ENCODE results near the gene COL17A1. TPM values are rescaled to one million over a fixed set of nuclear protein-coding genes. Genes with fewer than 3 reads are reported as not detected.

The COL17A1 gene
- total and polyA plus RNA-seq, 2 of the 13 experiments (the other 11 are each of a cell fraction or from before 2014, with no cell fraction given), result 0.03 TPM; not detected in 1

DNA sequence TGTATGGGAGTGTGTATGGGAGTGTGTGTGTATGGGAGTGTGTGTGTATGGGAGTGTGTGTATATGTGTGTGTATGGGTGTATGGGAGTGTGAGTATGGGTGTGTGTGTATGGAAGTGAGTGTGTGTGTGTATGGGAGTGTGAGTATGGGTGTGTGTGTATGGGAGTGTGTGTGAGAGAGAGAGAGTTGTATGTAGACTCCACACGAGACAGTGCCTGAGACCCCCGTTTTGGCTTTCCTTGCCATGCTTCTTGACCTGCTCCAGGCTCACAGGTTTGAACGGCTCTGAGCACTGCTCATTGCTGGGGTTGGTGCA is 49.7 kb downstream of the COL17A1 start:
- H3K36me3 ChIP-seq (replicated peaks in 1 of 2; ENCODE audit: control insufficient read depth in 1 of 2, insufficient read depth in 2 of 2, low read length in 2 of 2), result no peaks in the 10 kb centered on the region; a peak in 1 of 5 replicates
- no peak for DNase-seq (ENCODE audit: low spot score)
- ATAC-seq, result peak; percentile 6; the same call in 2 of the 3 replicates
- CTCF ChIA-PET (ENCODE audit: low intra/inter-chr PET ratio, low total read pairs), result no interaction called here
- H3K4me3 ChIP-seq (replicated peaks in 1 of 3; ENCODE audit: insufficient read depth in 1 of 3, low read depth in 2 of 3, low read length in 3 of 3), result no peak overlapping the region
- TF ChIP-seq, protein P1, sequence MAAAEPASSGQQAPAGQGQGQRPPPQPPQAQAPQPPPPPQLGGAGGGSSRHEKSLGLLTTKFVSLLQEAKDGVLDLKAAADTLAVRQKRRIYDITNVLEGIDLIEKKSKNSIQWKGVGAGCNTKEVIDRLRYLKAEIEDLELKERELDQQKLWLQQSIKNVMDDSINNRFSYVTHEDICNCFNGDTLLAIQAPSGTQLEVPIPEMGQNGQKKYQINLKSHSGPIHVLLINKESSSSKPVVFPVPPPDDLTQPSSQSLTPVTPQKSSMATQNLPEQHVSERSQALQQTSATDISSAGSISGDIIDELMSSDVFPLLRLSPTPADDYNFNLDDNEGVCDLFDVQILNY (CRISPR knock-in tag; conservative IDR thresholded peaks at IDR 0.05), result no peak
- H3K27me3 ChIP-seq (ENCODE audit: control insufficient read depth in 1 of 2, insufficient read depth in 2 of 2, low read length in 2 of 2), result peaks cover 0 to 4% of the 10 kb centered on the region in 2 experiments; a peak in 2 of 5 replicates
- FAIRE-seq, result no peak
- no peaks in the 10 kb centered on the region; the same call in 1 of the 2 replicates for H3K4me1 ChIP-seq (ENCODE audit: insufficient read depth, low read length)
- in situ Hi-C loops (cut with HindIII; ENCODE audit: extremely low pct_ligation_motif_present, low pct_unique_long_range_greater_than_20kb), result no loop called here
- no TSS peak for BruUV-seq (replicated peaks)
- 46% methylated on average over 3 of the region's 3 CpGs for WGBS (ENCODE audit: low lambda C conversion rate)
- POLR2A ChIA-PET, result no interaction called here
- H4K20me1 ChIP-seq (ENCODE audit: insufficient read depth, low read length), result no peaks in the 10 kb centered on the region
- H3K27ac ChIP-seq (ENCODE audit: extremely low read length, insufficient read depth, low read length), result no peak overlapping the region
- no peak overlapping the region for H3K9ac ChIP-seq (ENCODE audit: insufficient read depth, low read depth, low read length)
- no peaks in the 10 kb centered on the region for H3K9me3 ChIP-seq (ENCODE audit: low read length)
- H2AFZ ChIP-seq (ENCODE audit: low read length), result no peak overlapping the region
- no peaks in the 10 kb centered on the region for H3K79me2 ChIP-seq (ENCODE audit: insufficient read depth, low read length)
- H3K4me2 ChIP-seq (ENCODE audit: low read depth, low read length), result no peak overlapping the region
- intact Hi-C loops (cut with micrococcal nuclease; ENCODE audit: unreplicated experiment), result no loop called here

DNA sequence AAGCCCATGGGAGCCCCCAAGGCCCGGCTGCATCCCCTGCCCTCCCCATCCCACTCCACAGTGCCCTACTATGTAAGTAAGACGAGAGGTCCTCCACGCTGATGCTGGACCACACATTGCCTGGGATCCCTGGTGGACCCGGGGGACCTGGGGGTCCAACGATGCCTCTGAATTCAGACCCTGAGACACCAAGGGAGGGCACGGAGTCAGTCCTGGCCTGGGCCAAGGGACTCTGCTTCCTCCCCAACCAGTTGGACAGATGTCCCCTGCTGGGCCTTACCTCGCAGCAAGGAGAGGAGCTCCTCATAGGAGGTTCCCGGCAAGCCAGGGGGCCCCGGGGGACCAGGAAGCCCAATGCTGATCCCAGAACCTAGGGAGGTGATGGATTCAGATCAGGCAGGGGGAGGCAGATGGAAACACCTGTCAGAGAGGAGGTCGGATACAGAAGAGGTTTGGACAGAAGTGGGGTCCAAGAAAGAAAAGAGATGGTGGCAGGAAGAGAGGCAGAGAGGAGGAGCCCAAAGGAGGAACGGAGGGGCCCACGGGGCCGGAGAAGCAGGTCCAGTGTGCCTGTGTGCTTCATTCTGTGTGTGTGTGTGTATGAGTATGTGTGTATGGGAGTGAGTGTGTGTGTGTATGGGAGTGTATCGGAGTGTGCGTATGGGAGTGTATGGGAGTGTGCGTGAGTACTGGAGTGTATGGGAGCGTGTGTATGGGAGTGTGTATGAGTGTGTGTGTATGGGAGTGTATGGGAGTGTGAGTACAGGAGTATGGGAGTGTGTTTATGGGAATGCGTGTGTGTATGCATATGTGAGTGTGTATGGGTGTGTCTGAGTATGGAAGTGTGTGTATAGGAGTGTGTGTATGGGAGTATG is 50.2 kb downstream of the COL17A1 start:
- DNase-seq (ENCODE audit: low spot score) (no peak), FAIRE-seq (no peak), ATAC-seq (peak; percentile 9; the same call in 2 of the 3 replicates)
- Histone ChIP-seq H3K4me2 (ENCODE audit: low read depth, low read length) (no peak overlapping the region), H3K27ac (ENCODE audit: extremely low read length, insufficient read depth, low read length) (no peak overlapping the region), H3K9me3 (ENCODE audit: low read length) (no peaks in the 10 kb centered on the region), H4K20me1 (ENCODE audit: insufficient read depth, low read length) (no peaks in the 10 kb centered on the region), H2AFZ (ENCODE audit: low read length) (no peak overlapping the region), H3K4me1 (ENCODE audit: insufficient read depth, low read length) (no peaks in the 10 kb centered on the region; the same call in 1 of the 2 replicates), H3K4me3 (replicated peaks in 1 of 3; ENCODE audit: insufficient read depth in 1 of 3, low read depth in 2 of 3, low read length in 3 of 3) (no peak overlapping the region), H3K79me2 (ENCODE audit: insufficient read depth, low read length) (no peaks in the 10 kb centered on the region), H3K9ac (ENCODE audit: insufficient read depth, low read depth, low read length) (no peak overlapping the region), H3K36me3 (replicated peaks in 1 of 2; ENCODE audit: control insufficient read depth in 1 of 2, insufficient read depth in 2 of 2, low read length in 2 of 2) (no peaks in the 10 kb centered on the region; a peak in 1 of 5 replicates), H3K27me3 (ENCODE audit: control insufficient read depth in 1 of 2, insufficient read depth in 2 of 2, low read length in 2 of 2) (no peaks in the 10 kb centered on the region; a peak in 2 of 5 replicates)
- ChIA-PET CTCF (ENCODE audit: low intra/inter-chr PET ratio, low total read pairs) (no interaction called here), POLR2A (no interaction called here)
- no peak for TF ChIP-seq NCOR1 (IDR thresholded peaks at IDR 0.05; ENCODE audit: borderline replicate concordance, low read length)
- TF ChIP-seq, protein P2, sequence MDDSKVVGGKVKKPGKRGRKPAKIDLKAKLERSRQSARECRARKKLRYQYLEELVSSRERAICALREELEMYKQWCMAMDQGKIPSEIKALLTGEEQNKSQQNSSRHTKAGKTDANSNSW (CRISPR knock-in tag; IDR thresholded peaks at IDR 0.05; ENCODE audit: borderline replicate concordance), result no peak
- TF ChIP-seq ZNF883 (CRISPR knock-in tag; IDR thresholded peaks at IDR 0.05; ENCODE audit: not compliant biosample characterization), result no peak
- TF ChIP-seq FLYWCH1 (CRISPR knock-in tag; IDR thresholded peaks at IDR 0.05), result no peak
- WGBS (ENCODE audit: low lambda C conversion rate), result 53% methylated on average over 14 of the region's 18 CpGs
- intact Hi-C loops (cut with micrococcal nuclease; ENCODE audit: unreplicated experiment) (loop anchor here (1.0 kb wide), 1 partner anchor 17 kb away; no protein-coding TSS in a partner anchor), in situ Hi-C loops (cut with HindIII; ENCODE audit: extremely low pct_ligation_motif_present, low pct_unique_long_range_greater_than_20kb) (no loop called here)
- BruUV-seq (replicated peaks), result no TSS peak
